ENCODE measurements around the gene MOGAT3.

The MOGAT3 gene

GRCh38 chr7:101159696-101160674, 40.9 kb downstream of the MOGAT3 start:
- DNase-seq, result no peak

GRCh38 chr7:101156866-101157589, 43.8 kb downstream of the MOGAT3 start:
- DNase-seq, result no peak

- DNase-seq, result no peak
These were observed 44.6 kb downstream of the MOGAT3 start for GRCh38 chr7:101156277-101156676.

- DNase-seq, result no peak
These were observed 45.5 kb downstream of the MOGAT3 start for GRCh38 chr7:101155303-101155702.

GRCh38 chr7:101154693-101155102, 46.1 kb downstream of the MOGAT3 start:
- no peak for DNase-seq

GRCh38 chr7:101153969-101154692, 46.7 kb downstream of the MOGAT3 start, which contains the start of gene AP1S1:
AP1S1 (plus strand) TSS chr7:101154476; CDS start chr7:101154515, 39 bp downstream.
- DNase-seq, result peak; percentile 87

- no peak for DNase-seq
These were observed 48.8 kb downstream of the MOGAT3 start for GRCh38 chr7:101151908-101152651.

All from T-helper 9 cell (primary cell).